ENCODE data around the gene MRRF.

The MRRF gene

GRCh38 chr9:122228568-122229484 is 35.9 kb upstream of the MRRF start, which contains the start of gene LHX6:
LHX6 (minus strand) TSS chr9:122228957; CDS start chr9:122228740, 217 bp downstream.
- no peak for DNase-seq

- DNase-seq: no peak
These were observed 35.2 kb upstream of the MRRF start for GRCh38 chr9:122229485-122229837.

GRCh38 chr9:122232796-122233306 is 31.8 kb upstream of the MRRF start:
- DNase-seq: no peak

- DNase-seq: no peak
These were observed 30.5 kb upstream of the MRRF start for GRCh38 chr9:122234022-122234748.

GRCh38 chr9:122236681-122237080 is 28.0 kb upstream of the MRRF start:
- DNase-seq: no peak

GRCh38 chr9:122239722-122240121 is 25.0 kb upstream of the MRRF start:
- DNase-seq: no peak

- no peak for DNase-seq
These were observed 20.3 kb upstream of the MRRF start for GRCh38 chr9:122244349-122244748.

- no peak for DNase-seq
These were observed 18.0 kb upstream of the MRRF start for GRCh38 chr9:122246666-122247065.

- no peak for DNase-seq
These were observed 16.2 kb upstream of the MRRF start for GRCh38 chr9:122248448-122248865.

GRCh38 chr9:122251351-122251750 is 13.3 kb upstream of the MRRF start:
- no peak for DNase-seq

GRCh38 chr9:122252796-122253195 is 11.9 kb upstream of the MRRF start:
- DNase-seq: no peak

- no peak for DNase-seq
These were observed 9.9 kb upstream of the MRRF start for GRCh38 chr9:122254761-122255160.

- DNase-seq: no peak
These were observed 8.5 kb upstream of the MRRF start for GRCh38 chr9:122256206-122256605.

GRCh38 chr9:122258886-122259415 is 5.7 kb upstream of the MRRF start:
- DNase-seq: no peak

- no peak for DNase-seq
These were observed 3.2 kb upstream of the MRRF start for GRCh38 chr9:122261469-122261881.

- DNase-seq: no peak
These were observed 2.6 kb upstream of the MRRF start for GRCh38 chr9:122262073-122262472.

GRCh38 chr9:122263699-122264349 is 858 bp upstream of the MRRF start:
- DNase-seq: no peak

- DNase-seq: no peak
These were observed 650 bp downstream of the MRRF start for GRCh38 chr9:122265149-122265915.

GRCh38 chr9:122268041-122268814 is 3.5 kb downstream of the MRRF start:
- no peak for DNase-seq

- no peak for DNase-seq
These were observed 9.4 kb downstream of the MRRF start for GRCh38 chr9:122274055-122274454.

- DNase-seq: no peak
These were observed 11.4 kb downstream of the MRRF start for GRCh38 chr9:122276096-122276495.

Measured in 8988T (cell line).